Head of caudate nucleus (tissue), 42 donors: ENCODE results near the gene BCAR1.
"Not testable (repeated sequence)": the region's sequence is repeated elsewhere in the genome, so short reads cannot be mapped to it uniquely, and the experiment has no call there.

ENCODE experiments used
- DNase-seq, 42 donors: peaks; one replicate each; pipeline versions ENCODE4 v3.0.0 to v3.0.0-alpha.2; 2020 to 2021; ENCODE audit warnings: mixed read lengths in 7 of 42
- intact Hi-C: fragments of 100-400 bp; cut with DNase I; formaldehyde crosslinking; loops from one replicate; pipeline ENCODE4 v1.15.0; 2022

The BCAR1 gene

DNA sequence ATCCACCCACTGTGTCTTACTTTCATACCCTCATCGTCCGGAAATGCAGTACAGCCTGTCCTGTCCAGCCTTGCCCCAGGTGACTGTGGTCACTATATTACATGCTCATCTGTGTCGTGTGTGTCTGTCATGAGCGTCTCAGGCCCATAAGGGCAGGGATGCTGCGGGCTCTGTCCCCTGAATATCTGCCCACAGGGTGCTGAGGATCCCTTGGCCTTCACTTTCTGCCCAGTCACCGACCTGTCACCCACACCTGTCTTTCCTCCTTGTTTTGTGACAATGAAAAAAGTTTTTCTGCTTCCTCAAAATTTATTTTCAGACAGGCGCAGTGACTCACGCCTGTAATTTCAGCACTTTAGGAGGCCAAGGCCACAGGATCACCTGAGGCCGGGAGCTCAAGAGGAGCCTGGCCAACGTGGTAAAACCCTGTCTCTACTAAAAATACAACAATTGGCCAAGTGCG lies 34.0 kb downstream of the BCAR1 start:
- intact Hi-C loops, result no loop called here
- DNase-seq, result no peak

DNA sequence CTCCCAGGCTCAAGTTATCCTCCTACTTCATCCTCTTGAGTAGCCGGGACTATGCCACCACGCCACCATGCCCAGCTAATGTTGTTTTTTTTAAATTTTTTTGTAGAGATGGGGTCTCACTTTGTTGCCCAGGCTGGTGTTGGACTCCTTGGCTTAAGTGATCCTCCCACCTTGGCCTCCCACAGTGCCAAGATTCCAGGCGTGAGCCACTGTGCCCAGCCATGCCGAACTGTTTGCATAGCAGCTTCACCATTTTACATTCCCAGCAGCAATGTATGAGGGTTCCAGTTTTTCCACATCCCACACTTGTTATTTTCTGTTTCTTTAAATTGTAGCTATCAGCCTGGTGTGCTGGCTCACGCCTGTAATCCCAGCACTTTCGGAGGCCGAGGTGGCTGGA lies 34.8 kb downstream of the BCAR1 start:
- intact Hi-C loops, result no loop called here

DNA sequence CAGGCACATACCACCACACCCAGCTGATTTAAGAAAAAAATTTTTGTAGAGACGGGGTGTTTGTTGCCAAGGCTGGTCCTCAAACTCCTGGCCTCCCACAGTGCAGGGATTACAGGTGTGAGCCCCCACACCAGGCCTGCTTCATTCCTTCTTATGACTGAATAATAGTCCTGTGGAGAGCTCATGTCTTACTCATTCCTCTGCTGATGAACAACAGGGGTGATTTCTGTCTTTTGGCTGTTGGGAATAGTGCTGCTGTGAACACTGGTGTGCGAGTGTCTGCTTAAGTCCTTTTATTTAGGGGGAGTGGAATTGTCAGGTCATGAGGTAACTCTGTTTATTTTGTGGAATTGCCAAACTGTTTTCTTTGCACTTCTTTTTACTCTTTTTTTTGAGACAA lies 35.3 kb downstream of the BCAR1 start:
- intact Hi-C loops, result no loop called here
- no peak for DNase-seq

More for the DNA sequence above, 34.8 kb downstream of the BCAR1 start:
- DNase-seq, result no peak

DNA sequence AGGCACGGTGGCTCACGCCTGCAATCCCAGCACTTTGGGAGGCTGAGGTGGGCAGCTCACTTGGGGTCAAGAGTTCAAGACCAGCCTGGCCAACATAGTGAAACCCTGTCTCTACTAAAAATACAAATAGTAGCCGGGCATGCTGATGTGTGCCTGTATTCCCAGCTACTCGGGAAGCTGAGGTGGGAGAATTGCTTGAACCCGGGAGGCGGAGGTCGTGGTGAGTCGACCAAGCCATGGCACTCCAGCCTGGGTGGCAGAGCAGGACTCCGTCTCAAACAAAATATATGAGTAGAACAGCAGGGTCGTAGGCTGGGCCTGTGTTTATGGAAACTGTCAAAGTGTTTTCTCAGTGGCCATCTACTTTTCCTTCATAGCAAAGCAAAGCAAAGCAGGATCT lies 40.1 kb downstream of the BCAR1 start:
- intact Hi-C loops, DNase-seq: not testable (repeated sequence)

DNA sequence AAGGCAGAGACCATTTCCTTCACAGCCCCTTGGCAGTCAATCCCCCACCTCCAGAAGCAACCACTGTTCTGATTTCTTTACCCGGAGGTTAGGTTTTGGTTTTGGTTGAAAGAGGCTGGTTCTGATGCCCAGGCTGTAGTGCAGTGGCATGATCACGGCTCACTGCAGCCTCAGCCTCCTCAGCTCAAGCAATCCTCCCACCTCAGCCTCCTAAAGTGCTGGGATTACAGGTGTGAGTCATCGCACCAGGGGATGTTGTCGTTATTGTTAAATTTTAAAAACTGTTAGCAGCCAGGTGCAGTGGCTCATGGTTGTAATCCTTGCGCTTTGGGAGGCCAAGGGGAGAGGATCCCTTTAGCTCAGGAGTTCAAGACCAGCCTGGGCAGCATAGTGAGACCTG lies 41.5 kb downstream of the BCAR1 start:
- DNase-seq, result no peak
- intact Hi-C loops, result loop anchor here (2.0 to 10.0 kb wide), 2 partner anchors 15 to 175 kb away; no protein-coding TSS in a partner anchor

DNA sequence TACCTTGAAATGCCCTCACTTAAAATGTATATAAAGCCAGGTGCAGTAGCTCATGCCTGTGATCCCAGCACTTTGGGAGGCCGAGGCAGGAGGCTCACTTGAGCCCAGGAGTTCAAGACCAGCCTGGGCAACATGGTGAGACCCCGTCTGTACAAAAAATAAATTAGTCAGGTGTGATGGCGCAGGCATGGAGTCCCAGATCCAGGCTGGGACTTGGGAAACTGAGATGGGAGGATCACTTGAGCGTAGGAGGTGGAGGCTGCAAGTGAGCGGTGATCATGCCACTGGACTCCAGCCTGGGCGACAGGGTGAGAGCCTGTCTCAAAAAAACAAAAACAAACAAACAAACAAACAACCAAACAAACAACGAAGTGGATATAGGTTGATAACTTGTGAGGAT lies 41.9 kb downstream of the BCAR1 start:
- intact Hi-C loops, result loop anchor here (2.0 to 10.0 kb wide), 2 partner anchors 15 to 175 kb away; no protein-coding TSS in a partner anchor
- not testable (repeated sequence) for DNase-seq

DNA sequence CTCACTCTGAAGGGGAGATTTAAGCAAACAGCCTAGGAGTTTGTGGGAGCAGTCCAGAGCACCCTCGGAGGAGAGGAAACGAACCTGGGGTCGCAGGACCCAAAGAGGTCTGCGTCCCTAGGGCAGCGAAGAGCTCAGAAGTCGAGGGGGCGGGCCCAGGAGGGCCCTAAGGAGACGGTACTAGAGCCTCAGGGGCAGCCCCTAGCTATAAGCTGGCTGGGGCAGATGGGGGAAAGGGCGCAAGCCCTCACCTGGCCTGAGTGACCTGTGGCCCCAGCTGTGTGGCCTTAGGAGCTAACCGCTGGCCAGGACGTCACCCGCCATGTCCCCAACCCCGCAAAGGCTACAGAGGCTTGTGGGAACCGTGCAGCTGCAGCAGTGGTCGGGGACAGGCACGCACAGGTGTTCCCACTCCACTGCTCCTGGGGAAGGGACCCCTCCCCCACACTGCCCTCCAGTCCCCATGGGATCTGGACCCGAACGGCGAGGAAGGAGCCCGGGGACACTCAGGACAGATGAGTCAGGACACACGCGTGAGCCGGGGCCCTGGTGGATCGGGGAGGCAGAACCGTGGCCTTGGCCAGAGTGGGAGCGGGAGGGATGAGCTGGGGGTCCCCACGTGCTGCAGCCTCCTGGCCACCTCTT lies 42.4 kb downstream of the BCAR1 start:
- intact Hi-C loops, result loop anchor here (2.0 to 10.0 kb wide), 2 partner anchors 16 to 176 kb away; no protein-coding TSS in a partner anchor
- no peak for DNase-seq

DNA sequence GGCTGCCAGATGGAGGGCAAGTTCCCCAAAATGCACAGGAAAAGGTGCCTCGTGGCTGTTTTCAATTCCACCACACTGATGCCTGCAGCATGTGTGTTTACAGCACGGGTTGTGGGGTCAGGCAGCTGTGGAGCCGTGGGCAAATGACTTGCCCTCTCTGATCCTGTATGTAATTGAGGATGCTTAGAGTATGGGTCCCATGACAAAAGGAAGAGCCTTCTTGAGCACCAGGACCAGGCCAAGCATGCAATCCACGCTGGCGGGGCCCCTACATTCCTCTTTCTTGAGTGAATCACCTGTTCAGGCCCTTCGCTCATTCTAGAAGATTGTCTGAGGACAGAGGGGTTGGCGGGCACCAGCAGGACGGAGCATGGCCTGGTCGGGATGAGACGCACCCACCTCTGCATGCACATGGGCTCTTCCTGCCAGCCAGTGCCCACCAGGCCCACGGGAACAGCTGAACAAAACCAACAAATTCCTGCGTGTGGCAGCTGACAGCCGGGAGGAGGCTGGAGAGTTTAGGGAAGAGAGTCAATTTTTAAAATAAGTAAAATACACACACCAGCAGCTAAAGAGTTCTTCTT lies 43.1 kb downstream of the BCAR1 start:
- no peak for DNase-seq
- intact Hi-C loops, result loop anchor here (2.0 to 10.0 kb wide), 2 partner anchors 16 to 176 kb away; no protein-coding TSS in a partner anchor

DNA sequence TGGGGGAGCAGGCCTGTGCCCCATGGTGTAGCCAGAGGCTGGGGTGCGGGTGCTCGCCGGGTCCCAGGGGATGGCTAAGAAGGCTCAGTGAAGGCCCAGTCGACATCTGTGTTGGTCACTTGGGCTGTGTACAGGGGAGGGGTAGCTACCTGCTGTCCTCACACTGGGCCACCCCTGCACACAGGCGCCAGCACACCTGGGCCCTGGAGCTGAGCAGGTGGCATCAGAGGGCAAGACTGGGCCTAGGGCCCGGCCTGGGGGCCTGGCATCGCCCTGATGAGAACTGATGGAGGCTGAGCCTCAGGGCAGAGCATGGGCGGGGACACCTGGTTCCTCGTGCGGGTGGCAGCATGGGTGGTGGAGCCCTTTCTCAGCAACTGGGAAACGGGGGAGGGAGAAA lies 43.6 kb downstream of the BCAR1 start:
- intact Hi-C loops, result loop anchor here (2.0 to 10.0 kb wide), 2 partner anchors 17 to 177 kb away; no protein-coding TSS in a partner anchor
- no peak for DNase-seq

DNA sequence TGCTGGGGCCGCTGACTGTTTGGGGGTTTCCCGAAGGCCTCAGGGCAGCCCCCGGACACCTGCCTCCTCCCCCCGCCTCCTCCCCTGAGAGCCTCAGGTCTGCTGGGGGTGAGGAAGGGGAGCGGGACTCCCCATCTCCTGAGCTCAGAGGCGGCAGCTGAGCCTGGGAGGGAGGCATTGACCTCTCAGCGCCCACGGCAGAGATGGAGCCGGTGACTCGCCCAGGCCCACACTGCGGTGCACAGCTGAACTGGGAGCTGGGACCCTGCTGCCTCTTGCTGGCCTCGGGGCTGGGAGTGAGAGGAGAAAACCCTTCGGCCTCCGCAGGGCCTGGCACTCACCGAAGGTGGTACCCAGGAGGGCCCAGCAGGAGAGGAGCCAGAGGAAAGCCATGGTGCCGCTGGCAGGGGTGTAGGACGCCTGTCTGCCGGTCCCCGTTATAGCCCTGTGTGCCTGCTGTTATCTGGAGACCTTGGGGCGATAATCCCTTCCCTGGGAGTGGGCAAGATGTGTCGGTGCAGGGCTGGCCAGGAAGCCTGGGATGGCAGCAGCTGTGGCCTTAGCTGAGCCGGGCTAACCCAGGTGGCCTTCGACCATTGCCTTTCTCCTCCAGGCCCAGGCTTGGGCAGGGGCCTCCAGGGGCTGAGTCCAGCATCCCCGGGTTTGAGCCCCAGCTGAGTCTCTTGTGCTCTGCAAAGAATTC lies 44.5 kb downstream of the BCAR1 start, which contains the start of gene CTRB2:
Gene CTRB2 (minus strand): TSS at position 413 of the 703 bp plus-strand sequence. CDS start 20 bp downstream, at position 393.
- intact Hi-C loops, result loop anchor here (10.0 kb wide), 1 partner anchor 178 kb away; no protein-coding TSS in a partner anchor
- no peak for DNase-seq

DNA sequence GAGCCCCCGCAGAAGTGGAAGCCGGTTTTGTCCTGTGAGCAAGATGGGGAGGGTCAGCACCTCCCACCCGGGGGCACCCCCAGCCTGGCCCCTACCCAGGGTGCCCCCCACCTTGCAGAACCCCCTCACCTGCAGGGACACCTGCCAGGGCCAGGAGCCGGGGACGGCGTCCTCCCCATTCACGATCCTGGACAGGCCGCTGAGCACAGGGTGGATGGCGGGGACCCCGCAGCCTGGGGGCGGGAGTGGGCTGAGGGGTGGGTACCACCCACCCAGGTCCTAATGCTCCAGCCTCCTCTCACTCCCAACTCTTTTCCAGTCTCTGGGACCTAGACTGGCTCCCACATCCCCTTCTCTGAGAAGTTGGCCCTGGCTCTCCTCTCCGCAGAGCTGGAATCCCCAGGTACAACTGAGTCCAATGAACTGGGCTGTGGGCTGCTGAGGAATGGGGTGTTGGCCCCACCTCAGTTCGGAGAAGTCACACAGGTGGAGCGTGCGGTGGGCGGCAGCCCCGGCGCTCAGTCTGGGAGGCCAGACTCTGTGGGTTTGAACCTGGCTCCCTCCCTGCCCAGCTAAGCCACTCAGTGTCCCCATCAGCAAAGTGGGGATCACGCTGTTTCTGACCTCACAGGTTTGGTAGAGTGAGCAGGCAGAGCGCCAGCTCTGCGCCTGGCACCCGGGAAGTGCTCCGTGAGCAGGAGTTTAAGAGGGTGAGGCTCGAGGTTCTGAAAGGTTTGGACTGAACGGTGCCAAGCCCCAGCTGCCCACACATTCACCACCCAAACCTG lies 45.3 kb downstream of the BCAR1 start:
- not testable (repeated sequence) for DNase-seq
- intact Hi-C loops, result loop anchor here (10.0 kb wide), 1 partner anchor 179 kb away; no protein-coding TSS in a partner anchor

DNA sequence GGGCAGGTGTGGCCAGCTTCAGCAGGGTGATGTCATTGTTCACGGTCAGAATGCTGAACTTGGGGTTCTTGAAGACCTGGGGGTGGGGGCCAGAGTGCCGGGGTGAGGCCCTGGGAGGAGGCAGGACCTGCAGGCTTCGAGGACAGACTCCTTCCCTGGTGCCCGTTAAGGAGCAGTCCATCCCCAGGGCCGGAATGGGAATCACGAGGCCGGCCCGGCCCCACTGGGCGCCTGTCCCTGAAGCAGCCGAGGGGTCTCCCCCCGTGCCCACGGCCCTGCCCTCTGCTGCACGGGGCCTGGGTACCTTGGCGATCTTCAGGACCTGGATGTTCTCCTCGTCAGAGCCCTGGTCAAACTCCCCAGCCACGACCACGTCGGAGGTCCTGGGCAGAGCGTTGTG lies 46.0 kb downstream of the BCAR1 start:
- intact Hi-C loops, result loop anchor here (10.0 kb wide), 1 partner anchor 179 kb away; no protein-coding TSS in a partner anchor
- DNase-seq, result not testable (repeated sequence)

DNA sequence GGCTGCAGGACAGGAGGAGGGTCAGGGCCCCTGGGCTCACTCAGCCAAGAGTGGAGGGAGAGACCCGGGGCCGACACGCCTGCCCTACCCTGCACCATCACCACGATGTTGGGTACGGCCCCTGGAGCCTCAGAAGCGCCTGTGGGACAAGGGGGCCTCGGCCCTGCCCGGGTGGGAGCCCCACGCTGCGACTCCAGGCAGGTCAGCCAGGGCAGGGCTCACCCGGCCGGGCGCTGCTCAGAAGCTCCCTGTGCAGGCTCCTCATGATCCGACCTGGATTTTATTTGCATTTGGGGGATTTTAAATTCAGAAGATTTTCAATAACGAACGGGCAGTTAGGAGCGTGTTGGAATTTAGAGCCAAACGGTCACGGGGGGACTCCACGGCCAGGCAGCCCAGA lies 46.5 kb downstream of the BCAR1 start:
- not testable (repeated sequence) for DNase-seq
- intact Hi-C loops, result loop anchor here (10.0 kb wide), 1 partner anchor 180 kb away; no protein-coding TSS in a partner anchor

DNA sequence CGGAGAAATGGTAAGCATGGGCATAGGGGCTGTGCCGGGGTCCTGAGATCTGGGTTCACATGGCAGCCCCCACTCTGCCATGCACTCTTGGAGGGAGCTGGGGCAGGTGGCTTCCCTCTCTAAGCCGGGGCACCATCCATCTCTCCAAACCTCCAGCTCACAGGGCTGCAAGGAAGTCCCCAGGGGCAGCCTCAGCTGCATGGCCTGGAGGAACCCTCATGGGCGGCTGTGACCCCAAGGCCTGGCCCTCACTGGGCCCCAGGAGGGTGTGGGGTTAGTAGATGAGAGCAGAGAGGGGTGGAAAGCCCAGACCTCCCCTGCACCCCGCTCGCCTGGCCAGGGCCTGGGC lies 47.0 kb downstream of the BCAR1 start:
- DNase-seq, result no peak
- intact Hi-C loops, result loop anchor here (10.0 kb wide), 1 partner anchor 180 kb away; no protein-coding TSS in a partner anchor

DNA sequence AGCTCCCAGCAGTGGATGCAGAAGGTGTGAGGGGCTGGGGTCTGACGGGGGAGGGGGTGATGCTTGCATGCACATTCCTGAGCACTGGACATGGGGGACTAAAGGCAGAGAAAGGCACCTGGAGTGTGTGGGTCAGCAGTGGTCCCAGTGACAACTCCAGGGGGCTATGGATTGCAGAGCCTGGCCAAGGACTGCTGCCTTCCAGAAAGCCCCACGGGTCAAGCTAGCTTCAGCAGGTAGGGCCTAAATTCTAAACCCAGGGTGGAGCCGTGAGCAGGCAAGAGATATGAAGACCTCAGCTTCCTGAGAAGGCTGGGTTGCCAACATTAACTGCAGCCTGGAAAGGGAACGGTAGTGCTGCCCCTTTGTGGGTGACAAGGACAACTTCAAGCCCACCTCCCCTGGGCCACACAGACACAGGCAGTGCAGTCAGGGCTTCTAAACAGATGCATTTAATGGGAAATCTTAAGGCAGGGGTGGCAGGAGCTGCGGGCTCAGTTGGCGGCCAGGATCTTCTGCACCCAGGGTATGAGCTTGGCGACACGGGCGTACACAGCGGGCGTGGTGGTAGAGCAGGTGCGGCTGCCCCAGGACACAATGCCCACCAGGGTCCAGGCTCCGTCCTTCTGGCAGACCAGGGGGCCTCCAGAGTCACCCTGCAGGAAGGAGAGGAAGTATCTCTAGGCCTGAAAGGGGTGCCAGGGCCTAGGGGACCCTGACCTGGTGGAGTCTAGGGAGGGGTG lies 47.6 kb downstream of the BCAR1 start:
- DNase-seq, result no peak
- intact Hi-C loops, result loop anchor here (10.0 kb wide), 1 partner anchor 181 kb away; no protein-coding TSS in a partner anchor

DNA sequence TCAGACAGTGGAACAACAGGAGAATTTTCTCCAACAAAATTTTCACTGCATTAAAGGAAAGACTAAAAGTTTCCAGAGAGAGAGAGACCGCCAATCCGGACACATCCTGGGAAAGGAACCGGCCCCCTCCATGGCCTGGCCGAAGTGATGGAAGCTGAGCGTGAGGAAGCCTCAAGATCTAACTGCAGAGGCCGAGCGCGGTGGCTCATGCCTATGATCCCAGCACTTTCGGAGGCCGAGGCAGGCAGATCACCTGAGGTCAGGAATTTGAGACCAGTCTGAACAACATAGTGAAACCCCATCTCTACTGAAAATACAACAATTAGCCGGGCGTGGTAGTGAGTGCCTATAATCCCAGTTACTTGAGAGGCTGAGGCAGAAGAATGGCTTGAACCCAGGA lies 48.3 kb downstream of the BCAR1 start:
- DNase-seq, result peak in 1 of 42 donors; percentile 27

DNA sequence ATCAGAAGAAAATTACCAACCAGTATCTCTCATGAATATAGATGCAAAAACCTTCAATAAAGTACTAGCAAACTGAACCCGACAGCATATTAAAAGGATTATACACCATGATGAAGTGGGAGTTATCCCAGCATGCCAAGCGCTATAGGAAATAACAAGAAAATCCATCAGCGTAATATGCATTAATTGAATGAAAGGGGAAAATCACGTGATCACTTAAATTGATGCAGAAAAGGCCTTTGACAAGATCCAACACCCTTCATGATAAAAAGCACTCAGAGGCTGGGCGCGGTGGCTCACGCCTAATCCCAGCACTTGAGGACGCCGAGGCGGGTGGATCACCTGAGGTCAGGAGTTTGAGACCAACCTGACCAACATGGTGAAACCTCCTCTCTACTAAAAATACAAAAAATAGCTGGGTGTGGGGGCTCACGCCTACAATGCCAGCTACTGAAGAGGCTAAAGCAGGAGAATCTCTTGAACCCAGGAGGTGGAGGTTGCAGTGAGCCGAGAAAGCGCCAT lies 49.3 kb downstream of the BCAR1 start:
- DNase-seq, result peak in 4 of 42 donors; percentile 11 to 42 (median 34)
- intact Hi-C loops, result loop anchor here (10.0 kb wide), 1 partner anchor 183 kb away; no protein-coding TSS in a partner anchor

More for the DNA sequence above, 48.3 kb downstream of the BCAR1 start:
- intact Hi-C loops, result loop anchor here (10.0 kb wide), 1 partner anchor 182 kb away; no protein-coding TSS in a partner anchor
